ENCODE data around the gene SP5. TPM values are rescaled to one million over a fixed set of nuclear protein-coding genes. Genes with fewer than 3 reads are reported as not detected.

Gene SP5
- total RNA-seq, 4 donors from 2014 or later, result 0.29 to 0.44 (median 0.39) TPM; not detected in 1

GRCh38 chr2:170764880-170765261, 49.7 kb downstream of the SP5 start:
- Histone ChIP-seq H3K4me1 (peaks cover 0 to under 1% of the 10 kb centered on the region in 2 donors), H3K4me3 (no peak overlapping the region), H3K36me3 (no peaks in the 10 kb centered on the region), H3K27me3 (no peaks in the 10 kb centered on the region), H3K9me3 (no peaks in the 10 kb centered on the region), H3K27ac (no peak overlapping the region)
- intact Hi-C loops (cut with DNase I; ENCODE audit: low total_unique reads) (no loop called here), in situ Hi-C loops (cut with MboI; ENCODE audit: low sequenced_read_pairs in 4 of 4) (no loop called here)
- TF ChIP-seq POLR2A (IDR thresholded peaks at IDR 0.05) (no peak), CTCF (IDR thresholded peaks at IDR 0.05 in 4 of 5, conservative IDR thresholded peaks at IDR 0.05 in 1 of 5) (no peak)
- ATAC-seq (no peak), DNase-seq (no peak)

GRCh38 chr2:170766693-170767092, 51.6 kb downstream of the SP5 start:
- no peaks in the 10 kb centered on the region for H3K9me3 ChIP-seq
- no peak overlapping the region for H3K4me3 ChIP-seq
- DNase-seq (no peak), ATAC-seq (no peak)
- intact Hi-C loops (cut with DNase I; ENCODE audit: low total_unique reads), result no loop called here
- no peaks in the 10 kb centered on the region for H3K36me3 ChIP-seq
- peaks cover 0 to 6% of the 10 kb centered on the region in 2 donors for H3K4me1 ChIP-seq
- in situ Hi-C loops (cut with MboI; ENCODE audit: low sequenced_read_pairs in 4 of 4), result no loop called here
- no peak overlapping the region for H3K27ac ChIP-seq
- TF ChIP-seq POLR2A (IDR thresholded peaks at IDR 0.05) (no peak), CTCF (IDR thresholded peaks at IDR 0.05 in 4 of 5, conservative IDR thresholded peaks at IDR 0.05 in 1 of 5) (no peak)
- H3K27me3 ChIP-seq, result no peaks in the 10 kb centered on the region

Other genes with a start within 250 kb of the SP5 start
- not detected for gene ERICH2, start 55.0 kb downstream of the SP5 start, total RNA-seq
- gene GAD1, start 101.5 kb downstream of the SP5 start, total RNA-seq, result not detected
- 10 to 100 TPM; 53.9 to 67.0 (median 56.3) TPM for gene GORASP2, start 213.9 kb downstream of the SP5 start, total RNA-seq

Data from gastrocnemius medialis (tissue), 4 donors.